GM21447 (cell line): ENCODE results near the gene MYL2.
A peak's percentile ranks its signal among the peaks of the same experiment; 100 is the strongest.

Experiments
- ATAC-seq: cut with Tn5 transposase; IDR thresholded peaks from one replicate; pipeline ENCODE4 v1.9.1; 2021; ENCODE audit not compliant: unreplicated experiment

The MYL2 gene

DNA sequence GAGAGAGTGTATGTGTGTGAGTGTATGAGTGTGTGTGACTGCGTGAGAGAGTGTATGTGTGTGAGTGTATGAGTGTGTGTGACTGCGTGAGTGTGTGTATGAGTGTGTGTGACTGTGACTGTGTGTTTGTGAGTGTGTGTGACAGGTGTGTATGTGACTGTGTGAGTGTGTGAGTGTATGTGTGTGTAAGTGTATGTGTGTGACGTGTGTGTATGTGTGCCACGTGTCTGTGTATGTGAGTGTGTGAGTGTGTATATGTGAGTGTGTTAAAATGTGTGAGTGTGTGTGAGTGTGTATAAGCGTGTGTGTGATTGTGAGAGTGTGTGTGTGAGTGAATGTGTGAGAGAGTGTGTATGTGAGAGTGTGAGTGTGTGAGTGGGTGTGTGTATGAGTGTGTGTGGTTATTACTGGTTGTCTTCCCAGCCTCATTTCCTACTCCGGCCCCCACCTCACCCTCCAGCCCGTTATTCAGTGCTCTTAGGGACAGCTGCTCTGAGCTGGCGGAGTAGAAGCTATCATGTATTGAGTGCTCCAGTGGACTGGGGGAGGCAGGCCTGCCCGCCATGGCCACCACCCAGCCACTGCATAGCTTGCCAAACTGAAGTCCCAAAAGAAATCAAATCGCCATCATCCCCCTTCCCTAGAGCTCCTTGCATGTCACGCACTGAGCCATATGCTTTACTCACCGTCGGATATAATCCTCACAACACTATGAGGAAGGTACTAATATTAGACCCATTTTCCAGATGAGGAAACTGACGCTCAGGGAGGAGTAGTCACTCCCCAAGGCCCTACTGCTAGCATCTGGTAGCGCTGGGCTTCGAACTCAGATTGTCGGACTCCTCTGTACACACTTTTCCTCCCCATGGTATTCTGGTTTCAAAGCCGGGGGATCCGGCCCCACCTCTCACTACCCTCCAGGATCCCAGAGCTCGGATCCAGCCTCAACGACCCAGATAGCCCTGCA is 10.3 kb upstream of the MYL2 start:
- no peak for ATAC-seq

DNA sequence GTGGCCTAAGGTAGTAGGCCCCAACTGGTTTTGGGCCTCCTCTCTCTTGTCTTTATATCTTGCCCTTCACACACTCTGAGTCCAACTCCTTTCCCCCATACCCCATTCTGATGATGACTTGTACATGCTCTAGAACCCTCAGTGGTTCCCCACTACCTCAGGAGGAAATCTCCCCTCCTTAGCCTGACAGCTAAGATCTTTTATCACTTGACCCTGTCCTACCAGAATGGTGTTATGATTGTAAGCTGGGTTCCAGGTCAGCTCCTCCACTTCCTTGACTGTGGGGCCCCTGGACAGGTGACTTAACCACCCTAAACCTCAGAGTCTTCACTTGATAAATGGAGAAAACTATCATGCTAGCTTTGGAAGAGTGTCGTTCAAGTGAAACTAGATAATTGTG is 9.4 kb upstream of the MYL2 start:
- no peak for ATAC-seq

DNA sequence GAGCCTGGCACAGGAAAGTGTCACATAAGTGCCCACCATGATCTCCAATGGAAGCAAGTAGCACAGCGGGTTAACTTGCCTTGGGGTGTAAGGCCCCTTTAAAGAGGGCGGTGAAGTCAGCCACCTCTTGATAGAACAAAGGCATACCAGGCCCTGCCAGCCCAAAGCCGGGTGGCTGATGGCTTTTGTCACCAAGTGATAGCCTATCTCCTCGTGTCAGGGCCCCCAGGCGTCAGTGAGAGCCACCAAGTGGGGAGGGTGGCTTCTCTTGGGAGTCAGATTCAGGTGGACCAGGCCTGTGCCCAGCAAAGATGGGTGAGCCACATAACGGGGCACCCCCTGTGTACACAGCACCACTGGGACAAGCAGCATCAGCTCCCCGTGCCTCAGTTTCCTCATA is 8.3 kb upstream of the MYL2 start:
- ATAC-seq, result no peak

DNA sequence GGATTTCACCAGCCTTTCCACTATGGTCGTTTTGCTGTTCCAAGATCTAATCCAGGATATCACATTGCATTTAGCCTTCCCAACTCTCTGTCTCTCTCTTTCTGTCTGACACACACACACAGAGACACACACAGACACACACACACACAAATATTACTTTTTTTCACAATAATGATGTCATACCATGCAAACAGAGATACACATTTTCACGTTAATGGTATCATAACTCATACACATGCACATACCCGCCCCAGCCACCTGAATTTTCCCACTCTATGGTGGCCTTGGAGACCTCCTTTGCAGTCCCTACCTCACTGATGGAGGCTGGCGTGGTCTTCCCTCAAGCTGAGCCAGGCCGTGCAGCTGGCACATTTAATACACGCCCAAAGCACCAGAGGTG is 7.2 kb upstream of the MYL2 start:
- no peak for ATAC-seq

DNA sequence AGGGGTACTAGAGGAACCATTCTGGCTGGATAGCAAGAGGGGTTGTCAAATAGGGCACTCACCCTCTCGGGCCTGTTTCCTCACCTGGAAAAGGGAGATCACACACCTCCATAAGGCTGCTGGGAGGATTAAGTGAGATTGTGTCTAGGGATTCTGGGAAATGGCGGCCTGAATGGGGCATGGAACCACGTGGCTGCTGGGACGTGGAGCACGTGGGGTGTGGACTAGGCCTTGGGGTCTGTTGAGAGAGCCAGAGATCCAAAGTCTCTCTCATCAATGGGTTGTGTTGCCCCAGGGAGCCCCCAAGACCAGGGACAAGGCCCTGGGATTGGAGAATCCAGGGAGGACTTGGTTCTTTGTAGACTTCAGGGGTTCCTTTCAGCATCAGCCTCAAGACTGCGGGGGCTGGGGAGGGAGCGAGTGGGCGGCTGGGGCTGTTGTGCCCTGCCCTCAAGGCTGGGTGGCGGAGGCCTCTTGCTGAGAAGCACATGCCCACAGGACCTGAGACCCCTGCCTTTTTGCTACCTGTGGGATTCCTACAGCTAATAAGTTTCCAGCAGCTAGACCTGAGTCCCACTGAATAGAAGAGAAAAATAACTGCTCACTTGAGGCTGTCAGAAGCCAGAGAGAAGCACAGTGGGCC is 3.4 kb upstream of the MYL2 start:
- no peak for ATAC-seq

DNA sequence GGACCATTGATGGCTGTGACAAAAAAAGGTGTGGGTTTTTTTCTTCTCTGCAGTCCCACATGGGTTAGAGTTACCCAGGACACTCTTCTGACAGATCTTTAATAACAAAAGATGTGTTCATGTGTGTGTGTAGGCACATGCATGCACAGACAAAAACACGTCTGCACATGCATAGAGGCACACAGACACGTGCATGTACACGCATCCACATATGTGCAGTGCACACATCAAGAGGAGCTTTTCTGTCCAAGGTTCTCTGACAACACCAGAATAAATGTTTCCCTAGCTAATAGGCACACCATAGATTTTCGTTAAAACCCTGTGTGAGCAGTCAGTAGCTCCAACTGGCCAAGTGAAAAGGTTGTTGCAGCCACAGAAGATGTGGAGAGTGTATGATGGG is 2.8 kb upstream of the MYL2 start:
- no peak for ATAC-seq

DNA sequence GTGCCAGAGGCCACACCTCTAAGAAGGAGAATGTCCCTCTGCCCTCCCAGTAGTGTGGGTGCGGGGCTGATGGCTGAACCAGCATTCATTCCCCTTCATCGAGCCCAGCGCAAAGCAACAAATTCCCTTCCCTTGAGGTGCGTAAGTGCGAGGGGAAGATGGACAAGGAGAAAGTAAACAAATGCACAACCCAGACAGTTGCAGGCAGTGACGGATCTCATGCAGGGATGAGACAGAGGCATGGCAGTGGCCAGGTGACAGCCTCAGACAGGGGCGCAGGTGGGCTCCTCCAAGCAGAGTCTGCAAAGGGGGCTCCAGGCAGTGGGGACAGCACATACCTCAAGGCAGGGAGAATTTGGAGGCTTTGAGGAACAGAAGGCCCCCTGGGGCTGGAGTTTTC is 2.3 kb upstream of the MYL2 start:
- ATAC-seq, result no peak

DNA sequence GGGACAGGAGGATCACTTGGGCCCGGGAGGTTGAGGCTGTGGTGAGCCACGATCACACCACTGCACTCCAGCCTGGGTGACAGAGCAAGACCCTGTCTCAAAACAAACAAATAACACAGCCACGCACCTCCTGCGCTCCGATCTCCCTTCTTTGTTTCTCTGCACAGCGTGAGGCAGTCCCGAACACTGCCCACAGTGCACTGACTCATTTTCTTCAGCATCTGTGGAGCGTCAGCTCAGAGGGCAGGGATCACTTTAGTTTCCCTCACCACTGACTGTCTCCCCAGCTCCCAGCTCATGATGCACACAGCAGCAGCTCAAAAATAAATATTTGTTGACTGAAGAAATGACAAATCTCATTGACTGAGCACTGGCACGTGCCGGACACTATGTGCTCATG is 883 bp upstream of the MYL2 start:
- no peak for ATAC-seq

DNA sequence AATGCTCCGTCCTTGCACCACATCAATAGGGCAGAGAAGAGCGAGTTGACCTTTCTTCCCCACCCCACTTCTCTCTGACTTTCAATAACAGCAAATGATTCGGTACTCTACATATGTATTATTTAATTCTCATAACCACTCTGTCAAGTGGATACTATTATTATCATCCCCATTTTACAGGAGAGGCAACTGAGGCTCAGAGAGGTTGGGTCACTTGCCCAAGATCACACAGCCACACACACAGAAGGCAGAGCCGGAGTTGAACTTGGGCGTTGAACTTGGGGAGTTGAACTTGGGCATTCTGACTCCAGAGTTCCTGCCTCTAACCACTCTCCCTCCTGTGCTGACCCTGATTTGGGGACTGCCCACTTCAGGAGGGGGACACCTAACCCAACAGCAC is 659 bp downstream of the MYL2 start:
- no peak for ATAC-seq

DNA sequence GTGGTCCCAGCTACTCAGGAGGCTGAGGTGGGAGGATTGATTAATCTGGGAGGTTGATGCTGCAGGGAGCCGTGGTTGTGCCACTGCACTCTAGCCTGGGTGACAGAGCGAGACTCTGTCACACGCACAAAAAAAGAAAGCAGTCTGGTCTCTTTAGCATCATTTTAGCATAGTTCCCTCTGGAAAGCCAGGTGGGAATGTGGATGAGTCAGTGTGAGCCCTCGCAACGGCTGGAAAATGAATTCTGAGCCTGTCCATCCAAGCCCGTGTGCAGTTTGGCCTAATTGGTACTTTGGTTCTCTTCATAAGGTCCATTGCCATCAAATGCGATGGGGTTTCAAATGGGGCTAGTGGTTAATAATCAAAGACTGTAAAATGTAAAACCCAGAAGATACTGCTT is 2.4 kb downstream of the MYL2 start:
- ATAC-seq, result no peak

DNA sequence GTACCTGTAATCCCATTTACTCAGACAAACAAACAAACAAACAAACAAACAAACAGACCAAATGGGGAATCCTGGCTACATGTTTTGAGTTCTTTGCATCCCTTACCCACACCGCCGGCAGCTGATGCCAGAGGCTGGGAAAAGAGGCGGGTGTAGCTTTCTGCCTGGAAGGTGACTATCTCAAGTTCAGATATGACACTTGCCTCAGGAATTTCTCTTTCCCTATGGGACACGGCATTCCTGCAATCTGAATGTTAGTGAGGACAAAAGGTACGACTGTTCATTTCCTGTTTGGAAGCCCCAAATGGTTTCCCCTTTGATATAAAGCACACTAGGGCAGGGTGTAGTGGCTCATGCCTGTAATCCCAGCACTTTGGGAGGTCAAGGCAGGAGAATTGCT is 2.9 kb downstream of the MYL2 start:
- no peak for ATAC-seq

DNA sequence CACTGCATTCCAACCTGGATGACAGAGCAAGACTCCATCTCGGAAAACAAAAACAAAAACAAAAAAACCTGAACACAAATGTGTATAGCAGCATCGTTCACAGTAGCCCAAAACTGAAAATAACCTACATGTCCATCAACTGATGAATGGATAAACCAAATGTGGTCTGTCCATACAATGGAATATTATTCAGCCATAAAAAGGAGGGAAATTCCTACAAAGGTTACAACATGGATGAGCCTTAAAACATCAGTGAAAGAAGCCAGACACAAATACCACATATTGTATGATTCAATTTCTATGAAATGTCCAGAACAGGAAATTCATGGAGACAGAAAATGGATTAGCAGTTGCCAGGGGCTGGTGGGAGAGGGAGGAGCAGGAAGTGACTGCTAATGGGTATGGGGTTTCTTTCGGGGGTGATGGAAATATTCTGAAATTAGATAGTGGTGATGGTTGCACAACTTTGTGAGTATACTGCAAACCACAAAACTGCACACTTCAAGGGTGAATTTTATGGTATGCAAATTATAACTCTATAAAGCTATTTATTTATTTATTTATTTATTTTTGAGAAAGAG is 4.0 kb downstream of the MYL2 start:
- no peak for ATAC-seq

DNA sequence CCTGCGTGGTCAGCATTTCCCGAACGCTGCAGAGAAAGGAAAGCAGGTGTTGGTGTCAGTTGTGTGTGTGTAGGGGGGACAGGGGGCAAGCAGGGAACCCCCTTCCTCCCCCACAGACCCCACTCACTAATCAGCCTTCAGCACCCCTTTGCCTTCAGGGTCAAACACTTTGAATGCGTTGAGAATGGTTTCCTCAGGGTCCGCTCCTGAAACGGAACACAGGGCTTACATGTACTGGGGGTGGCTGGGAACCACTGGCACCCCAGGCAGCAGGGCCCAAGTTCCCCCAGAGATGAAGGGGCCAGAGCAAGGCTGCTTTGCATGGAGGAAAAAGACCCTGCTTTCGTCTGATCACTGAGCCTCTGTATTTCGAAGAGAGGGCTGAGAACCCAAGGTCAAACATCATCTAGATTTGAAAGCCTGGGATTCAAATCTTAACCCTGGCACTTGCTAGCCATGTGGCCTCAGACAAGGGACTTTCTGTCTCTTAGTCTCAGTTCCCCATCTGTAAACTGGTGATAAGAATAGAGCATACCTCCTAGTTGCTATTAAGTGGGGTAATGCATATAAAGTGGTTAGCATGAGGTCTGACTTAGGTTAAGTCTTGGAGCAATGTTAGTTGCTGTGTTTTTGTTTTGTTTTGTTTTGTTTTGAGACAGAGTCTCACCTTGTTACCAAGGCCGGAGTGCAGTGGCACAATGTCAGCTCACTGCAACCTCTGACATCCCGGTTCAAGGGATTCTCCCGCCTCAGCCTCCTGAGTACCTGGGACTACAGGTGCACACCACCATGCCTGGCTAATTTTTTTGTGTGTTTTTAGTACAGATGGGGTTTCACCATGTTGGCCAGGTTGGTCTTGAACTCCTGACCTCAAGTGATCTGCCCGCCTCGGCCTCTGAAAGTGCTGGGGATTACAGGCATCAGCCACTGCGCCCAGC is 7.0 kb downstream of the MYL2 start:
- peak; percentile 98 for ATAC-seq

DNA sequence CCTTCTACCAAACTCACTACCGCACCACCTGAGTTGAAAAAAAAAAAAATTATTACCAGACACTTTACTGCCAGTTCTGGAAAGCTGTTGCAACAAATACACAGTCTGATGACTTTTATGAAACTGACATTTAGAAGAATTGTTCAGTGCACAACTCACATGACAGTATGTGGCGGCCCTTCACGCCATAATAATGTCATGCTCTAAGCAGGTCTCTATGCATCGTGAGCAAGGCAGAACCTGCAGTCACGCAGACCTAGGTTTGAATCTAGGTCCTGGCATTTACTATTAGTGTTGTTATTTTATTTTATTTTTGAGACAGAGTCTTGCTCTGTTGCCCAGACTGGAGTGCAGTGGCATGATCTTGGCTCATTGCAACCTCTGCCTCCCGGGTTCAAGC is 8.1 kb downstream of the MYL2 start:
- ATAC-seq, result no peak

DNA sequence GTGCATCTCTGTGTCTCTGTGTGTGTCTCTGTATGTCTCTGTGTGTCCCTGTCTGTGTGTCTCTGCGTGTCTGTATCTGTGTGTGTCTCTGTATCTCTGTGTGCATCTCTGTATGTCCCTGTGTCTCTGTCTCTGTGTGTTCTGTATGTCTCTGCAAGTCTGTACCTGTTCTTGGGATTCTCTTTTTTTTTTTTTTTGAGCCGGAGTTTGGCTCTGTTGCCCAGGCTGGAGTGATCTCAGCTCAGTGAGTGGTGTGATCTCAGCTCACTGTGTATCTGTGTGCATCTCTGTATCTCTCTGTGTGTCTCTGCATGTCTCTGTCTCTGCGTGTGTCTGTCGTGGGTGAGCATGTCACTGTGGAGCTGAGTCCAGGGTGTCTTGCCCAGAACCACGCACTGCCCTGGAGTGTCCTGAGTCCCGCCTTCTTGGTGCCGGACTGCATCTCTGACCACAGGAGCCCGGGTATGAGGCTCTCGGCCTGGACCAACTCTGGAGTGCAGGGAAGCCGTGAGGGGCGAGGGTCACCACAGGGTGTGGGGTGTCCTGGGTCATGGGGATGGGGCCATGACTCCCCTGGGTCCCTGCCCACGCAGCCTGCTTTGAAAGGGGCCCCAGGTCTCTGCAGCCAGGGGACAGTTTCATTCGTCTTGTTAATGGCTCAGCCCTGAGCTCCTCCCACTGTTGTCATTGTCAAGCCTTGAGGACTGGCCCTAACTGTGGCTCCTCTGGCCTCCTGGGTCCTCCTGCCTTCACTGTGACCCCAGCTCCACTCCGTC is 11.8 kb downstream of the MYL2 start:
- ATAC-seq, result no peak

DNA sequence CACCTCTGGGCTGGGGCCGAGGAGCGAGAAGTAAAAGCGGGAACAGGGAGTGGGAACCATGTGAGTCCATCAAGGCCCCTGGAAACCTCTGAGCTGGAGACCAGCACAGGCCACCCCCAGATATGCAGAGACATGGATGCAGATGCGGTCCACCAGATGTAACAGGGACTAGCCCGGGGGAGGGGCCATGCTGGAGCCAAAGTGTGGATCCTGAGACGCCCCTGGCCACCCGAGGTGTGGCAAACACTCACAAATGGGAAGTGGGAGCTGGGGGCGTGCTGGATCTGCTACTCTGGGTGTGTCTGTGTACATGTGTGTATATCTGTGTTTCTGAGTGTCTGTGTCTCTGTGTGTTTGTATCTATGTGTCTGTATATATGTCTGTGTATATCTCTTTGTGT is 12.8 kb downstream of the MYL2 start:
- no peak for ATAC-seq

DNA sequence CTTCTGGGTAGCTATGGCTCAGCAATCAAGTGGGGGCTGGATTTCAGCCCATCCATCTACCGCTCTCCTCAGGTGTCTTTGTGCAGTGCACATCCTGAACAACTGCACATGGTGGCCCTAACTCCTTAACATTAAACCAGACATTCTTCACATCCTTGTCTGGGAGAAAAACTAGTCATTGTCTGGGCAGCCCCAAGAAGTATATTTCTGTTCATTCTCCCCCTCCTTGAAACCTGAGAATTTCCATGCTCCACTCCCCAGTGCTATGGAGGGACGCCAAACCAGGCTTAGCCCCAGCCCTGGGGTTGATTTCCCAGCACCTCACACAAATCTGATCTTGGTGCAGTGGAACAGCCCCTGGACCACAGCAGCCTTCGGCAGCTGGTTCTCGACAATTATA is 13.4 kb downstream of the MYL2 start:
- no peak for ATAC-seq

DNA sequence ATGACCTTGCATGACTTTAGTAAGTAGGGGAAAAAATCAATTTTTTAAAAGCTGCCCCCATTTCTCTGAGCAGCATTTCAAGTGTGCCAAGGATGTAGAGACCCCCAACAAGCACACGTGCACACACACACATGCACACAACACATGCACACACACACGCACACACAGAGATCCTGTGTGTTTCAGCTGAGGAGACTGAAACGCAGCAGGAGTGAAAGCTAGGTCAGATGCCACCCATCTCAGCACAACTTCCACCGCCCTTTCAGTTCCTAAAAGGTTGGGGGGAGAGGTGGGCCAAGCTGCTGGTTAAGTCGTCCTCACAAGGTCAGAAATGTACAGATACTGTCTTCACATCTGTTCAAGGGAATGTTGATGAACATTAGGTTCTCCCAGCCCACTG is 13.9 kb downstream of the MYL2 start:
- no peak for ATAC-seq

DNA sequence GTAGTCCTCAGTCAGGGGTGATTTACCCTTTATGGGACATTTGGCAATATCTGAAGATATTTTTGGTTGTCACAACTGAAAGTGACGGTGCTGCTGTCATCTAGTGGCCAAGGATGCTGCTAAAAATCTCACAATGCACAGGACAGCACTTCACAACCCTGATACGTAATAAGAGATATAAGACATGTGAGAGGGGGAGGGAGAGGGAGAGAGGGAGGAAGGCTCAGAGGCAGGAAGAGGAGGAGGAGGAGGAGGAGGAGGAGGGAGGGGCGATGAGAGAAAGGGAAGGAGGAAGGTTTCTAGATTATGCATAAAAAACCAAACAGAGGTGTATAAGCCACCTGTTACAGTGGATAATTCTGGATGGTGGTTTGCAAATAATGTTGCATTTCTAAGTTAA is 14.3 kb downstream of the MYL2 start:
- ATAC-seq, result no peak

DNA sequence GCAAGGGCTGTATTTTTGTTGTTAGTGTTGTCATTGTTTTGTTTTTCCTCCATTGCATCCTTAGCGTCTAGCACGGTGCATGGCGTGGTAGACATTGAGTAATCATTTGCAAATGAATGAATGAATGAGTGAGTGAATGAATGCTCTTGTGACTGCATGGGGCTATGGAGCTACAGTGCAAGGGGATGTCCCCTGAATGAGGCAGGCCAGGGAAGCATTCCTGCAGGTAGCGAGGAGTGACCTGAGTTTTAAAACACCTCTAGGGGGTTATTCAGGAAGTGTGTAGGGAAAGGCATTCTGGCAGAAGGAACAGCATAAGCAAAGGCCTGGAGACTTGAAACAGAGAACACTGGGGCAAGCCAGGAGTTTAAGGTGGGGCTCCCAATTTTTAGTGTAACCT is 16.9 kb downstream of the MYL2 start:
- no peak for ATAC-seq
